Left ventricle myocardium superior (tissue), 1 donor: ENCODE data around the gene DOK4. TPM values are rescaled to one million over a fixed set of nuclear protein-coding genes. Genes with fewer than 3 reads are reported as not detected.

ENCODE experiments used
- ATAC-seq: fragments of 200-7000 bp; cut with Tn5 transposase; one replicate; pipeline ENCODE4 v1.9.1; 2020; ENCODE audit warnings: mild to moderate bottlenecking, moderate library complexity
- DNase-seq: peaks from one replicate; pipeline ENCODE4 v3.0.0-alpha.2; 2020
- intact Hi-C: fragments of 100-400 bp; cut with micrococcal nuclease; formaldehyde crosslinking; loops from one replicate; pipeline ENCODE4 v1.11.0; 2022
- total RNA-seq: library from RNA; stranded (reverse); fragmentation: NEBNext Ultra II Directional; extraction: Animal tissue kit (Norgen Biotek cat#: 25700); gene quantifications from one replicate; pipeline ENCODE4 v1.2.1, GENCODE V29; 2021
- donor health status: DM: no; HTN: yes; CAD: no; lungs with severe emphysema.

Gene DOK4
- total RNA-seq, 1 donor from 2014 or later, result 9.1 TPM

DNA sequence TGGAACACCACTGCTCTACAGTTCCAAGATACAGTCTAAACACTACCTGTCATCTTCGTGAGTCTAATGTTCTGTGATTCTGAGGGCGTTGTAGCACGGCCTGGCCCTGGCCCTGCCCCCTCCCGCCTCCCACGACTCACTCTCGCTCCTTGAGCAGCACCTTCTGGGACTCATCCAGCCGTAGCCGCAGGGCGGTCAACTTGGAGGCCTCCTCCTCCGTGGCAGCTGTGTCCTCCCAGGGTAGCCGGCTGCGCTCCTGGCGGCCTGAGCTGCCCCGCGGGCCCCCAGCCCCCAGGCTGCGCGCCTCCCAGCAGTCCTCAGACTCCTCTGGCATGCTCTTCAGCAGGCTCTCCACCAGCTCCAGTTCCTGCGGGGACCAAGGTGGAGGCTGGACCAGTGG lies 39.5 kb upstream of the DOK4 start:
- no peak for ATAC-seq

DNA sequence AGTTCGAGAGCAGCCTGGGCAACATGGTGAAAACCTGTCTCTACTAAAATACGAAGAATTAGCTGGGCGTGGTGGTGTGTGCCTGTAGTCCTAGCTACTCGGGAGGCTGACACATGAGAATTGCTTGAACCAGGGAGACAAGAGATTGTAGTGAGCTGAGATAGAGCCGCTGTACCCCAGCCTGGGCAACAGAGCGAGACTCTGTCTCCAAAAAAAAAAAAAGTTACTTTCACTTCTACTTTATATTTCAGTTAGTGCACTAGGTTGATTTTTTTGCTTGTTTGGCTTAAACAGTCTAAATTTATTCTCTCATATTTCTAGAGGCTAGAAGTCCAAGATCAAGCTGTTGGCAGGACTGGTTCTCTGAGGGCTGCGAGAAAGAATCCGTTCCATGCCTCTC lies 36.7 kb upstream of the DOK4 start:
- no peak for DNase-seq
- intact Hi-C loops, result no loop called here
- no peak for ATAC-seq

More for the DNA sequence above, 39.5 kb upstream of the DOK4 start:
- no peak for DNase-seq
- intact Hi-C loops, result no loop called here

- intact Hi-C loops, result loop anchor here (10.0 kb wide), 1 partner anchor 55 kb away; the partner anchor contains the start of gene POLR2C
- ATAC-seq (peak; percentile 81), DNase-seq (peak; percentile 89)
Observed at GRCh38 chr16:57519796-57520360, 33.6 kb upstream of the DOK4 start.

DNA sequence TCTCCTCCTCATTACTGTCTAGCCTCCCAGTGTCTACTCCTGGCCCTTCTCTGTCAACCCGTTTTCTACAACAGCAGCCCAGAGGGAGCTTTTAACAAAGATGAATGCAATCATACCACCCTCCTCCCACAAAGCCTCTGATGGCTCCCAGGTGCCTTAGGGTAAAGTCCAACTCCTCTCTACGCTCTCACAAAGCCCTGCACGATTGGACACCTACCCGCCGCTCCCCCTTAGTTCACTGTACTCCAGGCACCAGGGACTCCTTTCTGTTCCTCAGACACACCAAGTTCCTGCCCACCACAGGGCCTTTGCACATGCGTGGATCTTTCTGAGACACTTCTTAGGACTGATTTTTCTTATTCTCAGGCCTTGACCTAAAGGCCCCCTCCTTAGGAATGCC lies 32.6 kb upstream of the DOK4 start:
- DNase-seq (no peak), ATAC-seq (no peak)
- intact Hi-C loops, result loop anchor here (10.0 kb wide), 1 partner anchor 54 kb away; the partner anchor contains the start of gene POLR2C

DNA sequence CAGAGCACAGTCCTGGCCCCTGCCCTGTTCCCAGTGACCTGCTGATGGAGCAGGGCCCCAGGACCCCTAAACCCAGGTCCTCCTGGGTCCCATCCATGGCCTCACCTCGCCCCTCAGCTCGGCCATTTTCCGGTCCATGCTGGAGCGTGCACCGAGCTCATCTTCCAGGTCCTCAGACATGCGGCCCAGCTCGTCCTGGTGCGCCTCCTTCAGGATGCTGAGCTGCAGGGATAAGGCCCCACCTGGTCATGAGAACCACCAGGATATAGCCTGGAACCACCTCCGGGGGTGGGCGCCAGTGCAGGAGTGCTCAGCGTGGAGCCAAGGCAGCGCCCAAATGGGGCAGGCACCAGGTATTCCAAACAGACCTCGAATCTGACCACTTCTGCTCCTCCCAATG lies 32.2 kb upstream of the DOK4 start:
- intact Hi-C loops, result loop anchor here (10.0 kb wide), 1 partner anchor 54 kb away; the partner anchor contains the start of gene POLR2C
- ATAC-seq (no peak), DNase-seq (no peak)

DNA sequence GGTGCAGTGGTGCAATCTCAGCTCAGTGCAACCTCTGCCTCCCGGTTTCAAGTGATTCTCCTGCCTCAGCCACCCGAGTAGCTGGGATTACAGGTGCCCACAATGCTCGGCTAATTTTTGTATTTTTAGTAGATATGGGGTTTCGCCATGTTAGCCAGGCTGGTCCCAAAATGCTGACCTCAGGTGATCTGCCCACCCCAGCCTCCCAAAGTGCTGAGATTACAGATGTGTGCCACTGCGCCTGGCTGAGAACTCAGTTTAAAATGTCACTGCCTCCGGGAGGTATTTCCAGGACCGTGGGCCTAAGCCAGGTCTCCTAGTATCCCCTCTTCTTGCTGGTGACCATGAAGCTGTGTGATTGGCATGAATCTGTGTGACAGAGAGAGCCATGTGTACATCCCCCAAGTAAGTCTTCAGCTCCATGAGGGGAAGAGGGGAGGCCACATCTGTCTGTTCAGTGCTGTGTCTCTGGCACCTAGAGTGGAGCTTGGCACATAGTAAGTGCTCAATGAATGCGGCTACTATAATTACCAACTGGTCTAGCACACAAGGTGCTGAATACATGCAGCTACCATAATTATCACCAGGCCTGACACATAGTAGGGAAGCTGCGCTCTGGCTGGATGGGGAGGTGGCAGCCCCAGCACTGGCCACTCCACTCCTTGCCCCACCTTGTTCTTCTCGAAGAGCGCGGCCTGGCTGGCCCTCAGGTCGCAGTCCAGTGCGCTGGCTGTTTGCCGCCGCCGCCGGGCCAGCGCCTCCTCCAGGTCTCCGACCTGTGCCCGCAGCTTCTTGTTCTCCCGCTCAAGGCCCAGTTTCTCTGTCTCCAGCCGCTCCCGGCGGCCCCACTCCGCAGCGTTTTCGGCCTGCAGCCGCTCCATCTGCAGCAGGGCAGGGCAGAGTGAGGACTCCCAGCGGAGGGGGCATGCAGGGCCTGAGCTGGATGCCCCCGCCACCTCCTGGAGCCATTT lies 31.4 kb upstream of the DOK4 start:
- no peak for DNase-seq

GRCh38 chr16:57516773-57517172 lies 30.5 kb upstream of the DOK4 start:
- DNase-seq, result no peak
- intact Hi-C loops, result loop anchor here (10.0 kb wide), 1 partner anchor 52 kb away; the partner anchor contains the start of gene POLR2C
- ATAC-seq, result no peak

More for the DNA sequence above, 31.4 kb upstream of the DOK4 start:
- no peak for ATAC-seq
- intact Hi-C loops, result loop anchor here (10.0 kb wide), 1 partner anchor 53 kb away; the partner anchor contains the start of gene POLR2C

DNA sequence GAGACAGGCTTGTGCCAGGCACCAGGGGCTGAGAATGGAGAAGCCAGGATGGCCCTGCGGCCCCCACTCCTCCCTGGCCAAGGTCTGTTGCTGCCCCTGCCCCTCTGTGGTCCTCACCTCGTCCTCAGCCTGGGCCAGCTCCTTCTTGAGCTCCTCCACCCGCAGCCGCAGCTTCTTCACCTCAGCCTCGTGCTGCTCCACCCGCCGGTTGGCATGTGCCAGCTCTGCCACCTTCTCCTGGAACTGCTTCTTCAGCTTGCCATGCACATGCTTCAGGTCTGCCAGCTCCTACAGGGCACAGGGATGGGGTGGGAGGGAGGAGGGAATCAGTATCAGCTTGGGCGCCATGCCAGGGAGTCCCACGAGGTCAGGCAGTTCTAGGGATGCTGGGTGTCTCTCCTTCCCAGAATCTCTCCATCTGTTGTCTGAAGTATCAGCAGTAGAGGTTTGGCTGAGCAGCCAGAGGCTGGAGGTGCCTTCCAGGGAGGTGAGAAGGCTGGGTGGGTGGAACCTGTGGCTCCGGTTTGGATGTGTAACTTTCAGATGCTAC lies 30.0 kb upstream of the DOK4 start:
- DNase-seq, result no peak

GRCh38 chr16:57514791-57515600 lies 28.7 kb upstream of the DOK4 start:
- DNase-seq (no peak), ATAC-seq (peak; percentile 31)
- intact Hi-C loops, result loop anchor here (10.0 kb wide), 1 partner anchor 50 kb away; the partner anchor contains the start of gene POLR2C

More for the DNA sequence above, 30.0 kb upstream of the DOK4 start:
- intact Hi-C loops, result loop anchor here (10.0 kb wide), 1 partner anchor 51 kb away; the partner anchor contains the start of gene POLR2C
- ATAC-seq, result no peak

- DNase-seq (no peak), ATAC-seq (no peak)
- intact Hi-C loops, result loop anchor here (10.0 kb wide), 1 partner anchor 50 kb away; the partner anchor contains the start of gene POLR2C
Observed at GRCh38 chr16:57514371-57514770, 28.1 kb upstream of the DOK4 start.

DNA sequence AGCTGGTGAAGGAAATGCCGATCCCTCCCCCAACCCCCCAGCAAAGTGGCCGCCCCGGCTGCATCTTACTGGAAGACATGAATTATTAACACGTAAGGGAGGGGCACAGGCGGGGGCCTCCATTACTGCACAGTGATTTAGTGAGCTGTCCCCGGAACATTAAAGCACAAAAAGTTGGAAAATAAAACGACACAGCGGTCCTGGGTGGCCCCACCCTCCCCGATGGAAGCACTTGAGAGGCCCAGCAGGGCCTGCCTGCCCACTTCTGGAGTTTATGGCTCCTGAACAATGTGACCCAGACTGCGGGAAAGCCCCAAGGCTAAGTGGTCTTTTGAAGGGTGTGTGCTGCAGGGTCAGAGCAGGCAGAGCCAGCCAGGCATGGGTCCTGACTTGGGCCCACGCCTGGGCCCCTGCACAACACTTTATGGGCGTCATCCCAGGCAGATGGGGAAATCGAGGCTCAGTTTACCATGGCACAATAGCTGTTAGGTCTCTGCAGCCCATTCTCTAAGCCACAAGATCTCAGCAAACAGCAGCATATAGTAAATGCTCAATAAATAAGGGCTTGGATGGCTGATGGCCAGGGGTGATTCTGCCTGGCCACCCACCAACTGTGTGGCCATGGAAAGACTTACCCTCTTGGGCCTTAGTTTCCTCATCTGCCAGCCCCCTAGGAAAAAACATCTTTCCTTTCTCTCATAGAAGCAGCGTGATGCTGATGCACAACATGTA lies 27.2 kb upstream of the DOK4 start:
- no peak for DNase-seq
- intact Hi-C loops, result loop anchor here (10.0 kb wide), 1 partner anchor 49 kb away; the partner anchor contains the start of gene POLR2C
- no peak for ATAC-seq

- no peak for DNase-seq
- no peak for ATAC-seq
- intact Hi-C loops, result loop anchor here (10.0 kb wide), 1 partner anchor 48 kb away; the partner anchor contains the start of gene POLR2C
Observed at GRCh38 chr16:57512296-57513001, 26.2 kb upstream of the DOK4 start.

- ATAC-seq, result no peak
- intact Hi-C loops, result loop anchor here (10.0 kb wide), 1 partner anchor 45 kb away; the partner anchor contains the start of gene POLR2C
Observed at GRCh38 chr16:57510016-57510871, 24.0 kb upstream of the DOK4 start.

DNA sequence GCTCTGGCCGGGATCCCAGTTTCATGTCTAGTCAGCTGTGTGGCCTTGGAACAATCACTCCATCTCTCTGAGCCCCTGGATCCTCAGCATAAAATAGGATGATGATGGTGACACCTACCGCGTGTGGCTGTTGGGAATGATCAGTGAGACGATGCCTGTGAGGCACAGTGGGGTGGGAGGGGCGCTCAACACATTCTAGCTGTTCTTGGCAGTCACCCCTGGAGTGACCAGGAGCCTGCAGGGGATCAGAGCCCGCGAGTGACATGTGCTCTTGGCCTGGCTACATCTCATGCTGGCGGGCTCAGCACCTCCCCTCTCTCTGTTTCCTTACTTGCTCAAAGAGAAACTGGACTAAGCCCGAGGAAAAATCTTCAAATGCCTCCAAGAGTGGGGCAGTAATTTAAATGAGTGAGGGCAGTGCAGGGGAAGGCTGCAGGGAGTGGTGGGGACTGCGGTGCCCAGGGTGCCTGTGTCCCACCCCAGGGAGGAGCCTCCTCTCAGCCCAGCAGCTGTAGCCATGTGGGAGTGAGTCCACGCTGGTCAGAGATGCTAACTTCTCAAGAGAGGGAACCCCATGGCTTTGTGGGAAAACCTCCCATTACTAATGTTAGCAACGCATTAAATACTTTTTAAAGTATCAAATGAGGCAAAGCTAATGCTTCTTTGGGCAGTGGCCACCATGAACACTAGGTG lies 23.1 kb upstream of the DOK4 start:
- ATAC-seq, result peak; percentile 56
- intact Hi-C loops, result no loop called here
- DNase-seq, result no peak

More at GRCh38 chr16:57510016-57510871, 24.0 kb upstream of the DOK4 start:
- no peak for DNase-seq

- intact Hi-C loops, result no loop called here
- DNase-seq (no peak), ATAC-seq (no peak)
Observed at GRCh38 chr16:57508035-57508425, 21.7 kb upstream of the DOK4 start.
